CD4-positive, alpha-beta memory T cell (primary cell): ENCODE measurements around the gene RNF223. TPM values are rescaled to one million over a fixed set of nuclear protein-coding genes. Genes with fewer than 3 reads are reported as not detected.
A peak's percentile ranks its signal among the peaks of the same experiment; 100 is the strongest.

Source experiments
- CTCF ChIA-PET: fragments of 350-600 bp; sonication (Branson Sonifier 250); formaldehyde crosslinking; loops from one replicate; lab custom pipeline; 2021; ENCODE audit warnings: inconsistent platforms; ENCODE audit not compliant: partially characterized antibody; lab: Charles Lee
- POLR2A ChIA-PET: fragments of 350-600 bp; sonication (Branson Sonifier 250); formaldehyde crosslinking; loops from one replicate; lab custom pipeline; 2021; ENCODE audit not compliant: partially characterized antibody; lab: Charles Lee
- DNase-seq, 5 donors: peaks; one replicate each; pipeline versions ENCODE4 v3.0.0 to v3.0.0-alpha.2; 2020 to 2022; ENCODE audit warnings: mixed read lengths in 1 of 5
- H3K27ac ChIP-seq: one replicate; pipeline ENCODE4 v1.7.0; 2013; ENCODE audit warnings: low read depth, low read length
- H3K27me3 ChIP-seq: 2 replicates; pipeline ENCODE4 v1.7.0; 2013; ENCODE audit warnings: mild to moderate bottlenecking, low read length, moderate library complexity; ENCODE audit not compliant: insufficient read depth
- H3K36me3 ChIP-seq: 2 replicates; pipeline ENCODE4 v1.7.0; 2013; ENCODE audit warnings: mild to moderate bottlenecking, low read length, moderate library complexity; ENCODE audit not compliant: insufficient read depth
- H3K4me1 ChIP-seq: 2 replicates; pipeline ENCODE4 v1.7.0; 2013; ENCODE audit warnings: mild to moderate bottlenecking, low read length, moderate library complexity; ENCODE audit not compliant: insufficient read depth
- H3K4me3 ChIP-seq, 2 donors: one replicate each; pipeline ENCODE4 v1.7.0; 2013; ENCODE audit warnings: low read length in 2 of 2, mild to moderate bottlenecking in 1 of 2
- H3K9me3 ChIP-seq, 2 donors: one replicate each; pipeline ENCODE4 v1.7.0; 2013; ENCODE audit warnings: low read length in 2 of 2, control low read depth in 1 of 2; ENCODE audit not compliant: control insufficient read depth in 1 of 2
- H3K27ac Mint-ChIP-seq, 7 donors: one replicate each; pipeline ENCODE4 v1.8.0; 2020 to 2021; ENCODE audit warnings: mixed read lengths in 7 of 7, mild to moderate bottlenecking in 6 of 7, inconsistent platforms in 3 of 7, moderate library complexity in 3 of 7
- H3K27me3 Mint-ChIP-seq, 2 donors: one replicate each; pipeline ENCODE4 v1.8.0; 2020 to 2021; ENCODE audit warnings: mixed read lengths in 2 of 2
- H3K36me3 Mint-ChIP-seq, 2 donors: one replicate each; pipeline ENCODE4 v1.8.0; 2020 to 2021; ENCODE audit warnings: mixed read lengths in 2 of 2, inconsistent platforms in 1 of 2, mild to moderate bottlenecking in 1 of 2
- H3K4me1 Mint-ChIP-seq, 4 donors: one replicate each; pipeline ENCODE4 v1.8.0; 2020 to 2021; ENCODE audit warnings: mixed read lengths in 4 of 4, mild to moderate bottlenecking in 1 of 4
- H3K4me3 Mint-ChIP-seq, 8 donors: one replicate each; pipeline ENCODE4 v1.8.0; 2020 to 2021; ENCODE audit warnings: mixed read lengths in 8 of 8, mild to moderate bottlenecking in 7 of 8, moderate library complexity in 6 of 8, inconsistent platforms in 3 of 8
- H3K9me3 Mint-ChIP-seq, 8 donors: one replicate each; pipeline ENCODE4 v1.8.0; 2020 to 2021; ENCODE audit warnings: mixed read lengths in 8 of 8, mild to moderate bottlenecking in 5 of 8, inconsistent platforms in 3 of 8, moderate library complexity in 1 of 8
- intact Hi-C: fragments of 100-400 bp; cut with micrococcal nuclease; formaldehyde crosslinking; loops from one replicate; pipeline ENCODE4 v1.15.1; 2023
- polyA plus RNA-seq, 2 donors: library from polyadenylated mRNA; unstranded; fragments of 300-500 nt; fragmentation: Illumina TruSeq; gene quantifications; one replicate each; pipeline ENCODE4 v1.2.3, GENCODE V29; 2021
- total RNA-seq, 2 experiments: library from RNA; stranded (reverse); gene quantifications; one replicate each; pipeline ENCODE4 v1.2.3, GENCODE V29; 2021

RNF223 gene
- total and polyA plus RNA-seq, 4 experiments from 2014 or later, result not detected

DNA sequence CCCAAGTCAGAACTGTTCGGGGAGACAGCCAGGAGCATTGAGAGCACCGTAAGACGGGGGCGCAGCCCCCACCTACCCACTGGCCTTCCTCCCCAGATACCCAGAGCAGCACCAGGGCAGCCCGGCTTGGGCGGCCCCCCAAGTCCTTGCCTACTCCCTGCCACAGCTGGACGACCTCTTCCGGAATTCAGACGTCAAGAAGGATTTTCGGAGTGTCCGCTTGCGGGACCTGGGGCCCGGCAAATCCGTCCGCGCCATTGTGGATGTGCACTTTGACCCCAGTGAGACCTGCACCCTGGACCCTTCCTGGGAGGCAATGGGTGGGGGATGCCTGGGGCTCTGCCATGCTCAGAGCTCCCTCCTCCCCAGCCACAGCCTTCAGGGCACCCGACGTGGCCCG is 26.7 kb downstream of the RNF223 start:
- H3K4me3 Mint-ChIP-seq, result no peak overlapping the region
- no peak overlapping the region for H3K27ac ChIP-seq
- no peaks in the 10 kb centered on the region for H3K27me3 ChIP-seq
- no peak overlapping the region for H3K27ac Mint-ChIP-seq
- ChIA-PET POLR2A (no interaction called here), CTCF (no interaction called here)
- no peaks in the 10 kb centered on the region for H3K4me1 ChIP-seq
- H3K4me1 Mint-ChIP-seq, result peaks cover 0 to 5% (median 0%) of the 10 kb centered on the region in 4 donors
- peaks cover 0 to 1% of the 10 kb centered on the region in 2 donors for H3K27me3 Mint-ChIP-seq
- no peak for DNase-seq
- H3K9me3 ChIP-seq, result no peaks in the 10 kb centered on the region
- H3K36me3 ChIP-seq, result no peaks in the 10 kb centered on the region
- peaks cover 0 to 4% (median 1%) of the 10 kb centered on the region in 8 donors for H3K9me3 Mint-ChIP-seq
- no peak overlapping the region for H3K4me3 ChIP-seq
- H3K36me3 Mint-ChIP-seq, result no peaks in the 10 kb centered on the region
- intact Hi-C loops, result no loop called here

DNA sequence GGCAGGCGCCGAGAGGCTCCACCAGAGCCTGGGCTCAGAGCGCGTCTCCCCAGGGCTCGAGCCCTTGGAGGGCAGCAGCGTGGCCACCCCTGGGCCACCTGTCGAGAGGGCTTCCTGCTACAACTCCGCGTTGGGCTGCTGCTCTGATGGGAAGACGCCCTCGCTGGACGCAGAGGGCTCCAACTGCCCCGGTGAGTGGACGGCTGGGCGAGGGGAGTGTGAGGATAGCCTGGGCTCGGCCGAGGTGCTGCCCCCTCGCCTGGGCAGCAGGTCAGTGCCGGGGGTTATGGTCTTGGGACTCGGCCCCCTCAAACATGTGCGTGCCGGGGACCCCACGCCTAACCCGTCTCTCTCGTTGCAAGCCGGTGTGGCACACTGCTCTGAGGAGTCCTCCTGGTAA is 27.3 kb downstream of the RNF223 start:
- H3K27ac Mint-ChIP-seq, result no peak overlapping the region
- H3K9me3 Mint-ChIP-seq, result peaks cover 0 to 4% (median 1%) of the 10 kb centered on the region in 8 donors
- CTCF ChIA-PET, result no interaction called here
- no peaks in the 10 kb centered on the region for H3K36me3 ChIP-seq
- H3K4me1 ChIP-seq, result no peaks in the 10 kb centered on the region
- H3K4me1 Mint-ChIP-seq, result peaks cover 0 to 2% (median 0%) of the 10 kb centered on the region in 4 donors
- no peaks in the 10 kb centered on the region for H3K9me3 ChIP-seq
- no peaks in the 10 kb centered on the region for H3K36me3 Mint-ChIP-seq
- H3K27ac ChIP-seq, result no peak overlapping the region
- H3K27me3 ChIP-seq, result no peaks in the 10 kb centered on the region
- intact Hi-C loops, result no loop called here
- POLR2A ChIA-PET, result no interaction called here
- H3K4me3 ChIP-seq, result no peak overlapping the region
- no peak for DNase-seq
- no peaks in the 10 kb centered on the region for H3K27me3 Mint-ChIP-seq
- no peak overlapping the region for H3K4me3 Mint-ChIP-seq

DNA sequence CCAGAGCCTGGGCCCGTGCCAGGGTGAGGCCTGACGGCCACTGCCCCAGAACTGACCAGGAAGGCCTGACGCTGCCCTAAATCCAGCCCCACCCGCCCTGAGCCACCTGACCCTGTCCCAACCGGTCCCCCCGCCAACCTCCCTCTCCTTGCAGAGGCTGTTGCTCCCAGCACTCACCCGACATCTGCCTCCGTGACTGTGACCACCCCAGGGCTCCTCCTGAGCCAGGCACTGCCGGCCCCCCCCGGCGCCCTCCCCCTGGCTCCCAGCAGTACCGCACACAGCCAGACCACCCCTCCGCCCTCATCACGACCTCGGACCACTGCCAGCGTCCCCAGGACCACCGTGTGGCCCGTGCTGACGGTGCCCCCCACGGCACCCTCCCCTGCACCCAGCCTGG is 27.9 kb downstream of the RNF223 start:
- Mint-ChIP-seq H3K9me3 (peaks cover 0 to 4% (median 1%) of the 10 kb centered on the region in 8 donors), H3K36me3 (no peaks in the 10 kb centered on the region), H3K4me1 (peaks cover 0 to 2% (median 0%) of the 10 kb centered on the region in 4 donors), H3K27ac (no peak overlapping the region), H3K4me3 (no peak overlapping the region), H3K27me3 (no peaks in the 10 kb centered on the region)
- no peaks in the 10 kb centered on the region for H3K36me3 ChIP-seq
- intact Hi-C loops, result no loop called here
- POLR2A ChIA-PET, result no interaction called here
- H3K27ac ChIP-seq, result no peak overlapping the region
- no peaks in the 10 kb centered on the region for H3K27me3 ChIP-seq
- DNase-seq, result no peak
- H3K4me1 ChIP-seq, result no peaks in the 10 kb centered on the region
- no peak overlapping the region for H3K4me3 ChIP-seq
- no peaks in the 10 kb centered on the region for H3K9me3 ChIP-seq
- CTCF ChIA-PET, result no interaction called here

DNA sequence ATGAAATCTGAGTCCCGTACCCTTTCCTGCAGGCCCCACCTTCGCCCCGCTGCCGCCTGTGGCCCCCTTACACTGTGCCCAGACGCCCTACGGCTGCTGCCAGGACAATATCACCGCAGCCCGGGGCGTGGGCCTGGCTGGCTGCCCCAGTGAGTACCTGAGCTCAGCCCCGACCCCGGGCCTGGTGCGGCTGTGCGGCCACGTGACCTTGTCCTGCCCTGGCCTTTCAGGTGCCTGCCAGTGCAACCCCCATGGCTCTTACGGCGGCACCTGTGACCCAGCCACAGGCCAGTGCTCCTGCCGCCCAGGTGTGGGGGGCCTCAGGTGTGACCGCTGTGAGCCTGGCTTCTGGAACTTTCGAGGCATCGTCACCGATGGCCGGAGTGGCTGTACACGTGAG is 29.0 kb downstream of the RNF223 start:
- H3K9me3 ChIP-seq, result no peaks in the 10 kb centered on the region
- DNase-seq, result no peak
- ChIA-PET CTCF (no interaction called here), POLR2A (no interaction called here)
- H3K27me3 ChIP-seq, result no peaks in the 10 kb centered on the region
- Mint-ChIP-seq H3K4me3 (no peak overlapping the region), H3K4me1 (peaks cover 0 to 2% (median under 1%) of the 10 kb centered on the region in 4 donors), H3K36me3 (no peaks in the 10 kb centered on the region), H3K27ac (peak overlapping the region in 1 of 7 donors; percentile 62), H3K9me3 (peaks cover 0 to 4% (median 1%) of the 10 kb centered on the region in 8 donors), H3K27me3 (no peaks in the 10 kb centered on the region)
- H3K27ac ChIP-seq, result no peak overlapping the region
- H3K4me3 ChIP-seq, result no peak overlapping the region
- intact Hi-C loops, result no loop called here
- no peaks in the 10 kb centered on the region for H3K36me3 ChIP-seq
- H3K4me1 ChIP-seq, result peaks cover 4% of the 10 kb centered on the region

DNA sequence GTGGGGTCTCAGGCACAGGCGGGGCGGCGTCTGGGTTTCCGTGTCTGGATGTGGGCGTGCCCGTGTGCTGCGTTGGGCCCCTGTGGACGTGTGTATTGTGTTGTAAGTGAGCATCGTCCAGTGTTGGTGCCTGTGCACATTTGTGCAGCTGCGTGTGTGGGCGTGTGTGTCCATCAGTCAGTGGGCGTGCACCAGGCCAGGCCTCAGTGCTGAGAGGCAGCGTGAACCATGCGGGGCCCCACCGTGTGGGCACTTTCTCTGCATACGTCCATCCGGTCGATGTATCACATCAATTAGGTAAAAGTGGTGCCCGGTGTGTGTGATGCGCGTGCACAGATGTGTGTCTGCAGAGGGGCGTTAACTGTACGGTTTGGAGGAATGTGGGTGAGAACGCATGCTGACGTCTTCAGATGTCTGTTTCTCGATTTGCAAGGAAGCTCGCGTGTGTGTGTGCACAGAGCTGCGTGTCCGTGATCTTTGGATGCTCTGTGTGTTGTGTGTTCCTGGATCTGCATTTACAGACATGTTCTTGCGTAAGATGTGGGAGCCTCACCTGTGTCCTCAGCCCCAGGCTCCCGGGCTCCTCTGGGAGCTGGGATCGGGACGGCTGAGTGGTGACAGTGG is 29.5 kb downstream of the RNF223 start:
- no peak overlapping the region for H3K4me3 ChIP-seq
- CTCF ChIA-PET, result no interaction called here
- Mint-ChIP-seq H3K9me3 (peaks cover 0 to 4% (median 1%) of the 10 kb centered on the region in 8 donors), H3K36me3 (no peaks in the 10 kb centered on the region), H3K4me3 (peak overlapping the region in 1 of 8 donors; percentile 17), H3K27ac (peak overlapping the region in 1 of 7 donors; percentile 62), H3K27me3 (no peaks in the 10 kb centered on the region), H3K4me1 (peaks cover 3 to 6% (median 4%) of the 10 kb centered on the region in 4 donors)
- intact Hi-C loops, result loop anchor here (5.0 kb wide), 1 partner anchor 73 kb away; the partner anchor contains the start of gene C1orf159
- no peak for DNase-seq
- no peaks in the 10 kb centered on the region for H3K27me3 ChIP-seq
- H3K27ac ChIP-seq, result no peak overlapping the region
- peaks cover 10% of the 10 kb centered on the region for H3K4me1 ChIP-seq
- no peaks in the 10 kb centered on the region for H3K9me3 ChIP-seq
- H3K36me3 ChIP-seq, result no peaks in the 10 kb centered on the region
- POLR2A ChIA-PET, result no interaction called here

DNA sequence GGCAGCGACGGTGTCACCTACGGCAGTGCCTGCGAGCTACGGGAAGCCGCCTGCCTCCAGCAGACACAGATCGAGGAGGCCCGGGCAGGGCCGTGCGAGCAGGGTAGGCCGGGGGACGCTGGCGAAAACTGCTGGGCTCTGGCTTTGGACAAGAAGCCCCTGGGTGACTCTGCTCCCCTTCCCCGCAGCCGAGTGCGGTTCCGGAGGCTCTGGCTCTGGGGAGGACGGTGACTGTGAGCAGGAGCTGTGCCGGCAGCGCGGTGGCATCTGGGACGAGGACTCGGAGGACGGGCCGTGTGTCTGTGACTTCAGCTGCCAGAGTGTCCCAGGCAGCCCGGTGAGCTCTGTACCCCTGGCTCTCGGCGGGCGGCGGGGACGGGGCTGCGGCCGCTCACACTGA is 30.2 kb downstream of the RNF223 start:
- H3K9me3 ChIP-seq, result no peaks in the 10 kb centered on the region
- Mint-ChIP-seq H3K9me3 (peaks cover 0 to 4% (median 1%) of the 10 kb centered on the region in 8 donors), H3K36me3 (no peaks in the 10 kb centered on the region), H3K4me1 (peaks cover 5 to 12% (median 8%) of the 10 kb centered on the region in 4 donors), H3K4me3 (no peak overlapping the region), H3K27me3 (peaks cover 0 to 2% of the 10 kb centered on the region in 2 donors), H3K27ac (no peak overlapping the region)
- no peak for DNase-seq
- POLR2A ChIA-PET, result no interaction called here
- no peak overlapping the region for H3K27ac ChIP-seq
- H3K36me3 ChIP-seq, result no peaks in the 10 kb centered on the region
- H3K27me3 ChIP-seq, result no peaks in the 10 kb centered on the region
- H3K4me3 ChIP-seq, result no peak overlapping the region
- intact Hi-C loops, result loop anchor here (5.0 kb wide), 1 partner anchor 73 kb away; the partner anchor contains the start of gene C1orf159
- CTCF ChIA-PET, result no interaction called here
- H3K4me1 ChIP-seq, result peaks cover 16% of the 10 kb centered on the region

DNA sequence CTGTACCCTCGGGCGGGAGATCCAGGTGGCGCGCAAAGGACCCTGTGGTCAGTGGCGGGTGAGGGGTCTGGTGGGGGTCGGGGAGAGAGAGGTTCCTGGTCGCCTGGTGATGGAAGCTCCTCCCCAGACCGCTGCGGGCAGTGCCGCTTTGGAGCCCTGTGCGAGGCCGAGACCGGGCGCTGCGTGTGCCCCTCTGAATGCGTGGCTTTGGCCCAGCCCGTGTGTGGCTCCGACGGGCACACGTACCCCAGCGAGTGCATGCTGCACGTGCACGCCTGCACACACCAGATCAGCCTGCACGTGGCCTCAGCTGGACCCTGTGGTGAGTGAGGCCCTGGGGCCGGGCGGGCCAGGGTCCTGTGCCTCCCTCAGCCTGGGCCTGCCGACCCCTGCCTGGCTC is 30.7 kb downstream of the RNF223 start:
- H3K4me3 ChIP-seq, result no peak overlapping the region
- peak overlapping the region in 1 of 7 donors; percentile 40 for H3K27ac Mint-ChIP-seq
- no peak for DNase-seq
- H3K4me1 ChIP-seq, result peaks cover 17% of the 10 kb centered on the region
- ChIA-PET POLR2A (no interaction called here), CTCF (no interaction called here)
- intact Hi-C loops, result loop anchor here (5.0 kb wide), 1 partner anchor 74 kb away; the partner anchor contains the start of gene C1orf159
- peaks cover 5 to 15% (median 11%) of the 10 kb centered on the region in 4 donors for H3K4me1 Mint-ChIP-seq
- H3K9me3 Mint-ChIP-seq, result peaks cover 0 to 4% (median 1%) of the 10 kb centered on the region in 8 donors
- H3K27me3 Mint-ChIP-seq, result peaks cover 0 to 6% of the 10 kb centered on the region in 2 donors
- H3K27me3 ChIP-seq, result no peaks in the 10 kb centered on the region
- no peak overlapping the region for H3K4me3 Mint-ChIP-seq
- no peaks in the 10 kb centered on the region for H3K36me3 ChIP-seq
- H3K36me3 Mint-ChIP-seq, result no peaks in the 10 kb centered on the region
- no peak overlapping the region for H3K27ac ChIP-seq
- H3K9me3 ChIP-seq, result no peaks in the 10 kb centered on the region
